Pancreas (tissue), 10 donors: ENCODE measurements around the gene COX19. TPM values are rescaled to one million over a fixed set of nuclear protein-coding genes. Genes with fewer than 3 reads are reported as not detected.

Source experiments
- ATAC-seq, 4 donors: fragments of 200-7000 bp; cut with Tn5 transposase; one replicate each; pipeline versions ENCODE4 v1.8.0 to v1.9.1; 2020; ENCODE audit warnings: mild to moderate bottlenecking in 4 of 4, moderate library complexity in 4 of 4
- DNase-seq, 6 donors: peaks; one replicate each; pipeline ENCODE4 v3.0.0-alpha.2; 2020
- FAIRE-seq: peaks from 2 replicates; lab custom pipeline; 2012; peaks lifted over from hg19 to GRCh38; lab: Jason Lieb, UNC
- H3K27ac ChIP-seq, 4 donors: fragments of 200-600 bp; sonication (generic); 1 replicate in 3 of 4; 2 replicates in 1 of 4; pipeline versions ENCODE4 v1.5.0 to v1.8.0; 2020
- H3K27me3 ChIP-seq, 4 donors: fragments of 200-600 bp; one replicate each; pipeline ENCODE4 v1.8.0; 2021
- H3K36me3 ChIP-seq, 3 donors: fragments of 200-600 bp; sonication (generic) in 1 of 3; one replicate each; pipeline versions ENCODE4 v1.5.0 to v1.8.0; 2020 to 2021
- H3K4me1 ChIP-seq, 3 donors: fragments of 200-600 bp; one replicate each; pipeline ENCODE4 v1.8.0; 2021
- H3K4me3 ChIP-seq, 4 donors: fragments of 200-600 bp; sonication (generic) in 2 of 4; one replicate each; pipeline versions ENCODE4 v1.5.0 to v1.8.0; 2020 to 2021
- H3K9me3 ChIP-seq, 4 donors: fragments of 200-600 bp; one replicate each; pipeline ENCODE4 v1.8.0; 2021
- CTCF ChIP-seq, 4 donors: fragments of 200-600 bp; sonication (generic) in 3 of 4; IDR thresholded peaks; one replicate each; pipeline versions ENCODE4 v1.5.0 to v1.8.0; 2021; ENCODE audit warnings: antibody characterized with exemption in 4 of 4
- WGBS, 2 donors: extraction: QIAGEN DNeasy Blood & Tissue Kit; methylation state at CpG; one replicate each; pipeline ENCODE4 v1.1.7; 2013; 5-methylcytosine and 5-hydroxymethylcytosine counted together
- intact Hi-C, 3 donors: fragments of 100-400 bp; cut with DNase I; formaldehyde crosslinking; loops; one replicate each; pipeline versions ENCODE4 v1.11.1 to v1.14.2; 2022
- polyA plus RNA-seq, 2 donors: library from polyadenylated mRNA; stranded (reverse); fragments of 200-250 nt; gene quantifications; one replicate each; pipeline ENCODE4 v1.2.3, GENCODE V29; 2013
- total RNA-seq, 6 donors: library from RNA; stranded (reverse); fragmentation: NEBNext Ultra II Directional in 4 of 6; extraction: Animal tissue kit (Norgen Biotek cat#: 25700) in 4 of 6; gene quantifications; one replicate each; pipeline versions ENCODE4 v1.2.1 to v1.2.4, GENCODE V29; 2021 to 2023
- donor health status: healthy with polysubstance abuse.
- donor health status: DM: no; HTN: no; CAD: no; lungs with moderate emphysema.
- donor health status: DM: no; HTN: no; CAD: no.
- donor health status: control.
- donor health status: control.
- donor health status: Bipolar disorder and iron deficiency.
- donor health status: DM: yes; HTN: yes; CAD: no.
- donor health status: DM: no; HTN: no; CAD: no.
- donor health status: DM: no; HTN: no; CAD: no.
- donor health status: DM: yes; HTN: yes; CAD: no.

COX19 gene
- total and polyA plus RNA-seq, 8 donors: 4.2 to 9.1 (median 6.4) TPM

- intact Hi-C loops: no loop called here
- ATAC-seq (no peak), FAIRE-seq (no peak), DNase-seq (peak in 2 of 6 donors; percentile 38 to 74)
- peaks cover 0 to under 1% (median 0%) of the 10 kb centered on the region in 3 donors for H3K36me3 ChIP-seq
- no peaks in the 10 kb centered on the region for H3K9me3 ChIP-seq
- TF ChIP-seq CTCF (IDR thresholded peaks at IDR 0.05): no peak
- no peaks in the 10 kb centered on the region for H3K4me1 ChIP-seq
- H3K27me3 ChIP-seq: no peaks in the 10 kb centered on the region
- no peak overlapping the region for H3K27ac ChIP-seq
- WGBS, 2 donors: 82 to 87% methylated on average over 32 of the region's 32 CpGs
- no peak overlapping the region for H3K4me3 ChIP-seq
Measured at GRCh38 chr7:1012004-1012715, 36.8 kb upstream of the COX19 start.

GRCh38 chr7:1011297-1012003 is 36.1 kb upstream of the COX19 start:
- H3K9me3 ChIP-seq: no peaks in the 10 kb centered on the region
- H3K4me3 ChIP-seq: no peak overlapping the region
- FAIRE-seq: no peak
- intact Hi-C loops: no loop called here
- DNase-seq: no peak
- H3K36me3 ChIP-seq: peaks cover 0 to 4% (median 0%) of the 10 kb centered on the region in 3 donors
- no peaks in the 10 kb centered on the region for H3K27me3 ChIP-seq
- 86 to 89% methylated on average over 13 of the region's 13 CpGs for WGBS, 2 donors
- no peak overlapping the region for H3K27ac ChIP-seq
- no peak for ATAC-seq
- no peak for TF ChIP-seq CTCF (IDR thresholded peaks at IDR 0.05)
- H3K4me1 ChIP-seq: no peaks in the 10 kb centered on the region

GRCh38 chr7:1010226-1010625 is 34.9 kb upstream of the COX19 start:
- Histone ChIP-seq H3K4me1 (no peaks in the 10 kb centered on the region), H3K4me3 (no peak overlapping the region), H3K27ac (no peak overlapping the region), H3K36me3 (peaks cover 0 to 4% (median 0%) of the 10 kb centered on the region in 3 donors), H3K9me3 (no peaks in the 10 kb centered on the region), H3K27me3 (no peaks in the 10 kb centered on the region)
- TF ChIP-seq CTCF (IDR thresholded peaks at IDR 0.05): no peak
- WGBS, 2 donors: 82 to 83% methylated on average over 12 to 13 of the region's 13 CpGs
- no peak for ATAC-seq
- intact Hi-C loops: no loop called here
- peak in 1 of 6 donors; percentile 32 for DNase-seq
- FAIRE-seq: no peak

- ATAC-seq (no peak), FAIRE-seq (no peak)
Measured at GRCh38 chr7:1009747-1010146, 34.4 kb upstream of the COX19 start.

More at GRCh38 chr7:1009747-1010146, 34.4 kb upstream of the COX19 start:
- Histone ChIP-seq H3K4me1 (no peaks in the 10 kb centered on the region), H3K4me3 (no peak overlapping the region), H3K36me3 (peaks cover 0 to 4% (median 0%) of the 10 kb centered on the region in 3 donors), H3K27me3 (no peaks in the 10 kb centered on the region), H3K9me3 (no peaks in the 10 kb centered on the region), H3K27ac (no peak overlapping the region)
- 94% methylated on average over 18 to 22 of the region's 22 CpGs for WGBS, 2 donors
- intact Hi-C loops: no loop called here
- peak in 1 of 6 donors; percentile 13 for DNase-seq
- no peak for TF ChIP-seq CTCF (IDR thresholded peaks at IDR 0.05)
